SKM-1 treated with dmso at 0.1 percent for 144 hours (cell line): Measurements from ENCODE around the gene MRGPRF.

Source experiments
- DNase-seq: peaks from one replicate; lab custom pipeline; 2025; ENCODE audit not compliant: unreplicated experiment; lab: John Stamatoyannopoulos, UW

Gene MRGPRF

GRCh38 chr11:69013009-69013951 is at the start of gene MRGPRF:
MRGPRF (minus strand) TSS chr11:69013246; CDS start chr11:69009901, 3,345 bp downstream.
- no peak for DNase-seq

GRCh38 chr11:69062169-69062855 is 49.3 kb upstream of the MRGPRF start:
- no peak for DNase-seq

GRCh38 chr11:69061713-69062053 is 48.6 kb upstream of the MRGPRF start:
- no peak for DNase-seq

GRCh38 chr11:69060806-69061712 is 48.0 kb upstream of the MRGPRF start:
- DNase-seq, result no peak

GRCh38 chr11:69059985-69060384 is 46.9 kb upstream of the MRGPRF start:
- no peak for DNase-seq

- no peak for DNase-seq
These were observed 46.4 kb upstream of the MRGPRF start for GRCh38 chr11:69059429-69059828.

GRCh38 chr11:69058511-69059270 is 45.6 kb upstream of the MRGPRF start:
- DNase-seq, result no peak

- DNase-seq, result no peak
These were observed 44.8 kb upstream of the MRGPRF start for GRCh38 chr11:69057801-69058200.

GRCh38 chr11:69057236-69057635 is 44.2 kb upstream of the MRGPRF start:
- no peak for DNase-seq

- DNase-seq, result no peak
These were observed 42.8 kb upstream of the MRGPRF start for GRCh38 chr11:69055598-69056516.

GRCh38 chr11:69055212-69055586 is 42.2 kb upstream of the MRGPRF start:
- no peak for DNase-seq

GRCh38 chr11:69054397-69055211 is 41.6 kb upstream of the MRGPRF start:
- no peak for DNase-seq

- no peak for DNase-seq
These were observed 40.7 kb upstream of the MRGPRF start for GRCh38 chr11:69053546-69054396.

- no peak for DNase-seq
These were observed 40.1 kb upstream of the MRGPRF start for GRCh38 chr11:69053169-69053477.

GRCh38 chr11:69052343-69053168 is 39.5 kb upstream of the MRGPRF start:
- DNase-seq, result no peak

GRCh38 chr11:69051381-69052342 is 38.6 kb upstream of the MRGPRF start:
- DNase-seq, result no peak
